Activated gamma-delta T cell (primary cell): Measurements from ENCODE around the gene WNT7B.

ENCODE experiments used
- DNase-seq: peaks from one replicate; lab custom pipeline; 2025; lab: John Stamatoyannopoulos, UW

Gene WNT7B

DNA sequence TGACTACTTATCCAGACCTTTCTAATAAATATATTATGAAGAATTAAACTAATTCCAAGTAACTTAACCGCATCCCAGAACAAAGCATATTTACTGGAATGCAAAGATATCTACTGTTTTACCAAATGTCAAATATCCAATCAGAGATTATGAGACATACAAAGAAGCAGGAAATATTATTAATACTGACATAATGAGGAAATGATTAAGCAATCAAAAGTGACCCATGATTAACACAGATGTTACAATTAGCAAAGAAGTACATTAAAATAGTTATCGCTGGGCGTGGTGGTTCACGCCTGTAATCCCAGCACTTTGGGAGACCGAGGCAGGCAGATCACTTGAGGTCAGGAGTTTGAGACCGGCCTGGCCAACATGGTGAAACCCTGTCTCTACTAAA is 105.2 kb downstream of the WNT7B start:
- DNase-seq, result no peak
